Jurkat, Clone E6-1 (cell line): ENCODE data around the gene SEMA5A.
A peak's percentile ranks its signal among the peaks of the same experiment; 100 is the strongest.

Source experiments
- DNase-seq: peaks from one replicate; pipeline ENCODE4 v3.0.0-alpha.2; 2011; ENCODE audit warnings: low read depth, low spot score
- H3K4me3 ChIP-seq: 2 replicates; pipeline ENCODE4 v1.5.1; 2011; ENCODE audit warnings: mild to moderate bottlenecking, low read length, control low read depth, moderate library complexity

Gene SEMA5A

DNA sequence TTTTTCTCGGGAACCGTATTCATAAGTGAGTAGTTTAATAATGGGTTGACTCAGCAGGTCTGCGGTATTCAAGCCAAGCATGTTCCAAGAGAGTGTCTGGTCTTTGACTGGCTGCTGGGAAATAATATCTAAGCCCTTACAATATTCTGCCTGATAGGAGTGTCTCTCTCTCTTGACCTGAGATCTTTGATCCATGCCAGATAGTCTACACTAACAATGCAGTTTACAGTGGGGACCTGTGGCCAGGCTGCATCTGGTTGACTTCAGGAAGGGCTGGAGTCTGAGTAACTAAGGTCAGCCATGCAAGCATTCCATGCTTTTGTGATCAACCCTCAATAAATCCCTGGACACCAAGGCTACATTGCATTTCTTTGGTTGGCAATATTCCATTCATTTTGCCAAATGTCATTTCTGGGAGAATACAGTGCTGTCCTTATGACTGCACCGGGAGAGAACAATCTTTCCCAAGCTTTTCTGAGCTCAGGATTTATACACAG, 195.5 kb downstream of the SEMA5A start:
- no peak for DNase-seq
- no peak overlapping the region for H3K4me3 ChIP-seq

DNA sequence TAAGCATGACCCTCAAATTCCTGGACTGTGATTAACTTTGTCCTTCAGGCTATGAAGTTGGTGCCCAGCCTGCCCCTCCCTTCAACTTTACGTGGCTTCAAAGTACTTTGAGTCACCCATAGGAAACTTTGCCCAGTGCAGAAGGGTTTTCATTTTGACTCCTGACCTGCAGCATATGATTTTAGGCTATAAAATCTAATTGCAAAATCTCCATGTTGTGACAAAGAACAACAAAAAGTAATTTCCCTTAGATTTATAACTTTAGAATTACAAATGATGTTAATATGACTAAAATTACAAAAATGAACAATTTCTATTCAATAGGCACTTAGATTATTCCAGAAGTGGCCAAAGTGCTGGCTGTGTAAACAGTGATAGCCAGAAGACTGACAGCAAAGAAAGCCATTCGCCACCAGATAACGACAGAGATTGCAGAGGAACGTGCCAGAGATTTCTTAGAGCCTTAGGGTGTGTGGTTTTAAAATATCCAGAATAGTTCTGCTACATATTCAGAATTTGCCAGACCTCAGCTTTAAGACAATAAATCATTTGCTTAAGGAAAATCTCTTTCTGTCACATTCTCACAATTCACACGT, 197.4 kb downstream of the SEMA5A start:
- DNase-seq, result no peak
- no peak overlapping the region for H3K4me3 ChIP-seq

DNA sequence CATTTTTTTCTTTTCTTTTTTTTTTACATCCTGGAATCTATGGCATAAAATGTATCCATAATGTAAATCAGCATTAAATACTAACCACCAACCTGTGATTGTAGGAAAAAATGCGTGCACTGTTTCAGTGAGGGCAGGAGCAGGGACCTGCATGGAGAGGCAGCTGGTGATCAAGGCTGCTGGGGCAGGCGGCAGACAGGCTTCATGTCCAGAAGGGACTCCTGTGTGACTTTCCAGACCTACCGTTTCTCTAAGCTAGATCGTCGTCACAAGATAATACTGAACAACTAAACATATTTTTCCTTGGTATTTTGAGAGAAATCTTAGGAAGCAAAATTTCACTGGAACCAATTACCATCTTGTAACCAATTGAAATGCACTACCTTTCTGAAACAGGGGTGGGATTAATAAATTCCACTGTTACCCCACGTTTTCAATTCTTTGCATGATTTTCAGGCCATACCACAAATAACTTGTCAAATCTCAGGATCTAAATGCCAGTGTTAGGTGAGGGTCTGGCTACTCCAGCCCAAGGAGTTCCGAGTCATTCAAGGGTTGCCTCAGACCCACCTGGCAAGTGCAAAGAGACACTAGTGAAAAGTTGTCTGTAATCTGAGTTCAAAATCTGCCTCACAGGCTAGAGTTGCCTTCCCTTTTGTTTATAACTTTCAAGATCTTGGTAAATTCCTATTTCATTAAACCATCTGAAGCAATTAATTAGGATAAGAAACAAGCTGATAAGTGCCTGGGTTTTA, 198.2 kb downstream of the SEMA5A start:
- no peak for DNase-seq
- H3K4me3 ChIP-seq, result no peak overlapping the region

DNA sequence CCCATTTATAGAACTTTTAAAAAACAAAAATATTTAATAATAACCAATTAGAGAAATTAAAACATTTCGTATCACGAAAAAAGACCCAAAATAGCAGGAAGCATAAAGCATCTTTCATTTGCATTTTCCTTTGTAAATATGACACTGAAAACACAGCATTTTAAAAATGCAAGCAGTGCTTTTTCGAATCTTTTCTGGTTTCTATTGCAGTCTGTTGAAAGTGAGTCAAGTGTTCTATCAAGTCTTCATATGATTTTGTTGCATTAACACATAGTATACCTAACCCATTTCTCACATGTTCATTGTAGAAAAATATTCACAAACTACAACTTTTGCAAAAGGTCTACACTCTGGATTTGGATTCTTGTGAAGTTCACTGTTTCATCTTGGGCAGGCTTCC, 198.8 kb downstream of the SEMA5A start:
- H3K4me3 ChIP-seq, result no peak overlapping the region
- no peak for DNase-seq

DNA sequence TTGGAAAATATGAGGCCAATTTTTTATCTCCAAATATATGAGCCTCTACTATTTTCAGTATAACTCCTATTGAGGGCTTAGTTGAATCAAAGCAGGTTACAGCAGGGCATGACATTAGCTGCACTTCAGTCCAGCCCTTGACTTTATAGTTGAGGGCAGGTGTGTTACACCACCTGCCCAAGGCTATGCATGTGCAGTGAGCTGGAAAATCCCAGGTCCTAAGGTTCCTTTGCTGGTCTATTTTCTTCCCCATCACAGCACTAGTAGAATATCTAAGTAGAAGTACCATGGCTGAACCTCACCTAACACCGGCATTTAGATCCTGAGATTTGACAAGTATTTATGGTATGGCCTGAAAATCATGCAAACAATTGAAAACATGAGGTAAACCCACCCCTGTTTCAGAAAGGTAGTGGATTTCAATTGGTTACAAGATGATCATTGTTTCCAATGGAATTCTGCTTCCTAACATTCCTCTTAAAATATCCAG, 201.1 kb downstream of the SEMA5A start:
- H3K4me3 ChIP-seq, result no peak overlapping the region
- no peak for DNase-seq

DNA sequence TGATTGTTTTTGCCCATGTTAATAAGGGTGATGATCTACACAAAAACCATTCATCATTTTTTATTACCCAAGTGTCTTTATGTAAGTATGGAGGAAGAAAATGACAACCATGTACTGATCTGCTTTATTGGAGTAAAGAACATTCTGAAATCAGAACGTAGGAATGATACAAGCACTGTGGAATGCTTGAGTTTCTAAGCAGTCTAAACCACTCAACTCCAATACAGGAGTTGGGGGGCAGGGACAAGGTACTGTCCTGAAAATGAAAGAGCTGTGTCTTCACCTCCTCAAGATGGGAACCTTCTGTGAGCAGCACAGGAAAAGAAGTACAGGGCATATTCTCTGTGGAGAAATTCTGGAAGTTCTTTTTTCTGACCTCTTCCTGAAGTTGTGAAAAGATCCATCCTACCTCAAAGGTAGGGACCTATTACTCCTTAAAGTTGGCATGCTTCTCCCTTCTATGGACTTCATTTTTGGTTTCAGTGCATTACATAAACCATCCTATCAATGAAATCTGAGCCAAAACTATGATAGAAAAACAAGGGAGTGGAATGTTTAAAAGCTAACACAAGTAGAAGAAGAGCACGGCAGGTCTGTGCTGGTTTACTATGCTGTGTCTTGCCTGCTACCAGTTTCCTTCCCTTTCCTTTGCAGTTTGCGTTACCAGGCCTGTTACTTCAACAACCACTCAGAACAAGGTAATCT, 202.6 kb downstream of the SEMA5A start:
- DNase-seq, result no peak
- no peak overlapping the region for H3K4me3 ChIP-seq

DNA sequence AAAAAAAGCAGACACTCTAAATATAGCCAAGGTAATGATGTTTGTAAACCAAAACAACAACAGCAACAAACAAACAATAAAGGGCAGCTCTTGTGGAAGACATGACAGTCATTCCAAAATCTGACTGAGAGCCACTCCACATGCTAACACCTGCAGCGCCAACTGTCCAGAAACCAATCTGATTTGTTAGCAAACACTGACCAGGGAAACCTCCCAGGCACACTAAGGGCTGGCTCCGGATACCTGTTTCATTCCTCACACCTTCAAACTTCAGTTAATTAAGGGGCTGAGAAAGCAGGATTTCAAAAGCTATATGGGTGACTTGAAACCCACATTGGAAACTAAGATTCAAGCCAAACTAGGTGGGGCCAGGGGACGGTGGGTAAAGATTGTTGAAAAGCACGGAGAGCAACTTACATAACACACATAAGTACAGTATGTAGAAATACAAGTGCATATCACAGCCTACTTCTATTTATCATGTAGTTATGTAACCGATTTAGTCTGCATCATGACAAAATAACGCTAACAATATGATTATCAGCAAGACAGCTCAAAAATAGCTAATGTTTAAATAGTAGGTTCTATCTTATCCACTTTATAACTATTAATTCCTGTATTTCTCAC, 203.6 kb downstream of the SEMA5A start:
- no peak overlapping the region for H3K4me3 ChIP-seq
- no peak for DNase-seq

DNA sequence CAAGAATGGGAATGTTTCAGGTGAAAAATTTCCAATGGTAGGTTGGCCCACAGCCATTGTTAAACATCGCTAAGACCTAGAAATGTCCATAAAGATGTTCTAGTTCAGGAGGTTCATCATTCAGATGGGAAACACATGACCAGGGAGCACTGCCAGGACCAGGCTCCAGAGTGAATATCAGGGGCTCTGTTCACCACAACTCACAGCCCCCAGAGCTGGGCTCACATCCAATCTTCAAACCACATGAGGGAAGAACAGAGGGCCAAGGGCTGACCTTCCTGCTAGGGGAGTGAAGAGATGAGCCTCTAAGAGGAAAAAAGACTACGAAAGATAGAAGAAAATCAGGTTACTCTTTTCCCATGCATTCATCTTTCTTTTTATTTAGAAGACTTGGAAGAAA, 205.8 kb downstream of the SEMA5A start:
- no peak overlapping the region for H3K4me3 ChIP-seq
- no peak for DNase-seq

DNA sequence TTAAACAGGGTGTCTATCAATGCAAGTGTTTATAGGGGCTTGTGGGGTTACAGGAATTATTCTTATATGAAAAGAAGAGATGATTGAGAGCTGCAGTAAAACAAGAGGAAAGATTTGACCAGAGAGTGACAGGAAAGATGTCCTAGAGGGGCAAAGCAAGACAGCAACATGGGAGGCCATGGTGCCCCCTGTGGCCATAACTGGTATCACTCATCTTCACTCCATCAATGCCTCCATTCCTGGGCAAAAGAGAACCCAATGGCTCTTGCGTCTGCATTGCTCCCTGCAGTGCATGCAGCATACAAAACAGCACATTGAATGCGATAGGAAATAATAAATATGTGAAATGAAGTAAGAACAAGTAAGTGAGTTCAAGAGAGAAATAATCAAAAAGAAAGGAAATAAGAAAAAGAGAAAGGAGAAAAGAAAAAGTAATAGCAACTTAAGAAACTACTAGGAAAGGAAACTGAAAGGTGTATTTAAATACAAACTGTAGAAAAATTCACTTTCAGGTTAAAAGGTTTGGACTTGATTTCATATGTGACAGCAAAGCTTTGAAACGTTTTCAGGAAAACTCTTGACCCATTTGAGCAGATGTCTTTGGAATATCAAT, 206.6 kb downstream of the SEMA5A start:
- DNase-seq, result peak; percentile 35
- no peak overlapping the region for H3K4me3 ChIP-seq

DNA sequence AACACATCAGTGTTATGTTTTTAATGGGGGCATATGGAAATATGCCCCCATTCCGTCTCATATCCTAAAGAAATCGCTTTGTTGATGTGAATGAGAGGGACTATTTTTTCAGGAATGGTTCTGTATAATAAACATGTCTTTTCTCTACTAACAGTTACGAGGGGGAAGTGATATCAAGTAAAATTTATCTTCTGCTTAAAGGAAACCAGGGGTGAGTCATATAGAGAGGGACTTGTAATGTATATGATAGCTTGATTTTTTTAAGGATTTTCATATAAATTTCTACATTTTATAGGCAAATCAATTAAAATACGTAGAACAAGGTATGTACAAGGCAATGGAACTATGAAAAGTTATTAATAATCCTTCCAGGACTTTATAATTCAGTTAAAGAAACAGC, 207.1 kb downstream of the SEMA5A start:
- no peak overlapping the region for H3K4me3 ChIP-seq
- DNase-seq, result no peak

DNA sequence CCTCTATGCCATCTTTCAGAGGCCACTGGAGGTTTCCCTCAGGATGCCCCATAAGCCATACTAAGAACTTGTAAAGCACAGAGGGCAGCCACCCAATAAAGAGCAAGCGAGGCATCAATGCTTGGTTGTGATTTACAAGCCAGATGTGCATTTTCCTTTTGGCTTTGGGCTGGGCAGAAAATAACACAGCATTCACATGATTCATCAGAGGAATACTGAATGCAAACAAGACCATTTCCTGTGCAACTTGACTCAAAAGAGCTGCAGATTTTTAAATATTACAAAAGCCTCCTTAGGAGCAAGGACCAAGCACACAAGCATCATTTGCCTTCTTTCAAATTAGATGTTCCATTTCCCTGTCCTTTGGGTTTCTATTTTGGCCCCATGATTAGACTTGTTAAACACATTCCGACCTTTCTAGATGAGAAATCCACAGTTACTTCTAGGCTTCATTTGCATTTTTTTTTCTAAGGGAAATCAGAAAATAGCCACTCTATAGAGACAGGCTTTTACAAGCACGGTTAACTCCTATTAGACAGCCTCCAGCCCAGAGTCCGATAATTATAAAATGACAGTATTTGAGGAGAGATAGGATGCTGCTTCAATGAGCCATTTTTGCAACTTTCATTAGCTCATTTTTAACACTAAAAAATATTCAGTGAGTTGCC, 207.8 kb downstream of the SEMA5A start:
- no peak overlapping the region for H3K4me3 ChIP-seq
- no peak for DNase-seq

DNA sequence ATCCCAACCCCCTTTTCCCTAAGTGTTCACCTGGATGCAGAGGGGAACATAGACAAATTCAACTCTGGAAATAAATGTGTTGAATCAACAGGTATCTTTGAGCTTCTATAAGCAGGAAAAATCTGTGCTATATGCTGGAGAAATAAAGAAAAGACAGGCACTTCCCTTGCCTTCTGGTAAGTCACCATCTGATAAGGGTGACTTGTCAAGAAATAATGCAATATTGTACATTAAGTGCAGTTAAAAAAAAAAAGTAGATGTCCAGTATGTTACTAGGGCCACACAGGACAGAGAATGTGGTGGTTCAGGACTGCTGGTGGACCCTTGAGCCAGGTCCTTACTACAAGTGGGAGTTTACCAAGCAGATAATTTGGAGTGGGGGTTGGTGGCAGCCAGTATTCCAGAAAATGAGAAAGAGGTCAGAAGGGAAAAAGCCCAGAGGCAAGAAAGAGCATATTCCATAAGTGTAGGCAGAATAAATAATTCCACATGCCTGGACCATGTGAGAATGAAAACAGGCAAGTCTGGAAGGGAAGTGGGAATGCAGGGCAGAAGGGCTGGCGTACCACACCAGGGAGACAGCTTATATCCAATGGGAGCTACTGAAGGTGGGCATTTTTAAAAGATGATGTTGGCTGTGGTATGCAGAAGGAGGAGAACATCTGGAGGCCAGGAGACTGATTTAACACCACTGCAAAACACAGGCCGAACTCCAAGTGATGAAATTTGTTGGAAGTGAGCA, 209.9 kb downstream of the SEMA5A start:
- no peak overlapping the region for H3K4me3 ChIP-seq
- DNase-seq, result no peak

DNA sequence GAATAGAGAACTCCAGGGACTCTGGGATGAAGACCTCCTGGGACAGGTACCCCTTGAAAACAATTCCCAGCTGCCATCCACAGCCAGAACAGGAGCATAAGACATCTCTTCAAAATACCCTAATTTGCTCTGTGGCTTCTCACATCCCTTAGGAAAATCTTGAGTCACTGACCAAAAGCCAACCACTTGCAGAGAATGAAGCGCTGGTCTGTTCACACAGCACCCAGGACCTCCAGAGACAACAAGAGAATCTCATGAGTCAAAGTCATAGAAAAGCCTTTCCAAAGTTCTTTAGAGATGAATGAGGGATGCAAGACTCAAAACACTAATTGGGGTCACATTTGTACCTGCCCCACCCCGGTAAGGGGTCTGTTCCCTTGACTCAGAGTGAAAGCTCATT, 210.6 kb downstream of the SEMA5A start:
- no peak for DNase-seq
- no peak overlapping the region for H3K4me3 ChIP-seq

DNA sequence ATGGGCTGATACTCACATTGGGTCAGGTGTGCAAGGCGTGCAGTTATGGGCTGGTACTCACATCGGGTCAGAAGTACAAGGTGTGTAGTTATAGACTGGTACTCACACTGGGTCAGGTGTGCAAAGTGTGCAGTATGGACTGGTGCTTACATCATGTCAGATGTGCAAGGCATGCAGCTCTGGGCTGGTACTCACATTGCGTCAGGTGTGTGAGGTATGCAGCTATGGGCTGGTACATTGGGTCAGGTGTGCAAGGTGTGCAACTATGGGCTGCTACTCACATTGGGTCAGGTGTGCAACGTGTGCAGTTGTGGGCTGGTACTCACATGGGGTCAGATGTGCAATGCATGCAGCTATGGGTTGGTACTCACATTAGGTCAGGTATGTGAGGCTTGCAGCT, 213.8 kb downstream of the SEMA5A start:
- H3K4me3 ChIP-seq, result no peak overlapping the region

DNA sequence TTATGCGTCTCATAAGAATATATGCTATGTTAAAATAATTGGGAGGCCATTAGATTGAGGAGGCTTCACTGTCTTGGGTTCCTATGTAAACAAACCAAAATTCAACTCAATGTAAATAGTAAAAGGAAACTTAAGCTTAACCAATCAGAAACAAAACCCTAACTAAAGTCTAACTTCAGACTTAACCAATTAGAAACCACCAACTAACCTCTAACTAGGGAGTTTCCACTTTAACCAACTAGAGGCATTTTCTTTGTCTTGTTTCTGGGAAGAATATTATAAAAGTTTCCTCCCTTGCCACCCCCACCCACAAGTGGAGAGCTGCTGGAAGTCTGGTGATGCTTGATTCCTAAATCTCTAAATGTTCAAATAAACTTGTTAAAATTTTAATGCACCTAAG, 214.5 kb downstream of the SEMA5A start:
- H3K4me3 ChIP-seq, result no peak overlapping the region
- no peak for DNase-seq

More for the DNA sequence above, 213.8 kb downstream of the SEMA5A start:
- DNase-seq, result no peak

DNA sequence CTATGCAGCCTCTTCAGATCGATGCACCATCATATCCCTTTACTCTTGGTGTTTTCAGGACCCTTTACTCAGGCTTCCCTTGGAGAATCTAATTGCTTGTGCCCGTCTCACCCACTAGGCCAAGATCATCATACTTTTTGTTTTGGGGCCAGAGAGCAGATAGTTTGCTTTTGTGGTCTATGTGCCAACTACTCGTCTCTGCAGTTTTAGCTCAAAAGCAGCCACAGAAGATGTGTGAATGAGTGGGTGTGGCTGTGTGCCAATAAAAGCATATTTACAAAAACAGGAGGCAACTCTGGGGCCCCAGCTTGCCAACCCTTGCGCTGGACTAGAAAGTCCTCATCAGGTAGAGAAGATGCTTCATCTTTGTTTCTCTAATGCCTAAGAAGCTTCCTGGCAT, 216.8 kb downstream of the SEMA5A start:
- no peak for DNase-seq
- H3K4me3 ChIP-seq, result no peak overlapping the region

DNA sequence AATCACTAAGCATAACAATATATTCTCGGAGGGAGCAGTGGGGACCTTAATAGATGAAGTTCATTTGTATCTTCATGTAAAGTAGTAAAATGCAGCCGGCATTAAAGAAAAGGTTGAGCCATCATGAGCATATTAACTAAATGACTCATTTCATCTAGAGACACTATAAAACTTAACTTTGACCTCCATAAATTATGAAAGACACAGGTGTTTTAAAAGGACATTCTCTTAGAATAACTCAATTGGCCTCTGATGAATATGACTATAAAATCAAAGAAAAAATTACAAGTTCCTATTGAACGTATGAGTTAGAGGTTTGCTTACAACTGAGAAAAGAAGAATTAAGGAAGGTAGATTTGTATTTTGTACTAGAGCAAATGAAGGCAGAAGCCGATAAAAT, 220.3 kb downstream of the SEMA5A start:
- no peak for DNase-seq
- H3K4me3 ChIP-seq, result no peak overlapping the region

DNA sequence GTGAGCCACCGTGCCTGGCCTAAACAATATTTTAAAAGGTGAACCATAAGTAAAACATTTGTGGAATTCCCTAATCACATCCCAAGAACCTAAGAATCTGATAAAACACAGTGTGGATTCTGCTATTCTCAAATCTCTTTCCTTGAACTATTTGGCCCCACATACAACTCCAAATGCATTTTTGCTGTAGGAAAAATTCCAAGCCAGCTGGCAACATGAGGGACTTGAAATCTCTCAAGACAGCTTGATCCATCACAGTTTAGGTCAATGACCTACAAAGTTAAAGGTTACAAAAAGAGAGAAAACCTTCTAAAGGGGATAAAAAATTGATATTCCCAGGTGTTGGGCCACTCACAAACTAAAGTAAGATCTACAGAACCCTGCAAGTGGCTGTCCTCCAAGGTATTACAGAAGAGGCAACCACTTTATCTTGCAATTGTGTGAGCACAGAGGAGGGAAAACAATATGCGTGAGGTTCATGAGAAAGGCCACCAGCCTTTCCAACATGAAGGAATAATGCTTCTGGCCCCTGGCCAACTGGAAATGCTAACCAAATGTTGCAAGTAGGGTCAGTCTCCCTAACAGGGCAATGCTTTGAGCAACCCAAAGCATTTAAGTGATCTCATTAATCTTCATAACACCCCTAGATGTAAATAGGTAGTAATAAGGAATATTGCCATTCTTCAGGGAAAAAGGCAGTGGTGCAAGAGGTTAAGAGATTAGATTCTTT, 221.4 kb downstream of the SEMA5A start:
- no peak overlapping the region for H3K4me3 ChIP-seq
- DNase-seq, result no peak
